22Rv1 (cell line): ENCODE results near the gene PDK2.

ENCODE experiments used
- CTCF ChIP-seq: fragments of 450-650 bp; IDR thresholded peaks from 2 replicates; pipeline ENCODE4 v1.5.1; 2017; ENCODE audit warnings: mild to moderate bottlenecking
- ZFX ChIP-seq: fragments of 450-650 bp; IDR thresholded peaks from 2 replicates; pipeline ENCODE4 v1.6.1; 2017; ENCODE audit warnings: antibody characterized with exemption, borderline replicate concordance

- no peak for TF ChIP-seq CTCF
- TF ChIP-seq ZFX, result no peak
Measured at GRCh38 chr17:50137042-50137441, 41.9 kb downstream of the PDK2 start.
